NCI-H82 treated with DMSO at 0.1 percent for 48 hours (cell line): ENCODE data around the gene RPS17.
"Not testable (repeated sequence)": the region's sequence is repeated elsewhere in the genome, so short reads cannot be mapped to it uniquely, and the experiment has no call there.

Experiments
- DNase-seq: peaks from one replicate; lab custom pipeline; 2025; ENCODE audit not compliant: unreplicated experiment; lab: John Stamatoyannopoulos, UW

Gene RPS17

GRCh38 chr15:82548700-82549099, 8.4 kb upstream of the RPS17 start:
- no peak for DNase-seq

GRCh38 chr15:82545478-82545877, 5.2 kb upstream of the RPS17 start:
- DNase-seq, result no peak

- no peak for DNase-seq
Observed at GRCh38 chr15:82545002-82545401, 4.7 kb upstream of the RPS17 start.

DNA sequence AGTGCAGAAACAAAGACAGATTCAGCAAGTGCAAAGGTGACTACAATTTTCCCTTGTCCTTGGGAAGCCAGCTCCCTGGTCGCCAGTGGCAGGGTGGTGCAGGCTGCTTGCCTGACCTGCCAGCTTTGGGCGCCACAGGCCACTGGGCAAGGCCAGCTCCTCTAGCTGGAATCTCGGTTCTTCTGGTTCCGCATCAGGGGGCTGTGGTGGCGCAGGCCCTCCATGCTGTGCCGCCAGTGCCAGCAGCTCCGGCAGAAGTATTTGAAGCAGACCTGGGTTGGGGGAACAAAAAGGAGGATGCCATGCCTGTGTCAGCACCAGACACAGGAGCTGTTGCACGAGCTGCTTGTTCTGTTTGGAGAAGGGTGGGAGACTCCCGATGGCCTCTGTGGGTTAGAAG, 4.2 kb upstream of the RPS17 start:
- DNase-seq, result no peak

DNA sequence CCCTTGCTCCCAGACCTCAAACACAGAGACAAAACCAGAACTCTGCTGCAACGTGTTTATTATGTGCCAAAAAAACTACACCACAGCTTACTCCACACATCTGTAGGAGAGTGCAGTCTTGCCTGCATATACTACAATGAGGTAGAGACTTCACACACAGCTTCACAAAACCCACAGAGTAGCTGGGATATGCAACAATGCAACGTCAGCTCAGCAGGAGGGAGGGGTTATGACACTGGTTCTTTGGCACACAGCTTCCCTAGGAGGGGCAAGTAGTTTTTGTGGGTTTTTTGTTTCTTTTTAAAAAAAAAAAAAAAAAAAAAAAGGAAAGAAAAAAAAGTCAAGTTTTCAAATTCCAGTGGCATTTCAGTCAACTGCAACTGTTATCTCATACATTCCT, 2.9 kb upstream of the RPS17 start:
- no peak for DNase-seq

DNA sequence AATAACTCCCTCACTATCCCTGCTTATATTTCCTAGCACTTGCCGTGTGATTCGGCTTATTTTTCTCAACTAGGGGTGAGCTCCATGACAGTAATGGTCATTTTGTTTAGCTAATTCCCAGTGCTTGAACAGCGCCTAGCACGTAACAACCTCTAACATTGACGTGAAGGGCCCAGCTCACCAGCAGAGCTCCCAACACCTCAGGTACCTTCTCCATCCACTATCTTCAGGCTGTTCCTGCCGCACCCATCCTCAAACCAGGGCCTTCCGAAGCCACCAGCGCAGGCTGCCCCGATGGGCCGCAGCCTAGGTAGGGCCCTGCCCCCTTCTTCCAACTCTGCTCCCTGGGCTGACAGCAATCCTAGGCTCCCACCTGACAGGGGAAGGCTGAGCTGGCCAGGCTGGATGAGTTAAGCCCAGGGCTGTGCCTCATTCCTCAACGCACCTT, 751 bp upstream of the RPS17 start:
- DNase-seq, result no peak

GRCh38 chr15:82539691-82540054, 584 bp downstream of the RPS17 start:
- no peak for DNase-seq

DNA sequence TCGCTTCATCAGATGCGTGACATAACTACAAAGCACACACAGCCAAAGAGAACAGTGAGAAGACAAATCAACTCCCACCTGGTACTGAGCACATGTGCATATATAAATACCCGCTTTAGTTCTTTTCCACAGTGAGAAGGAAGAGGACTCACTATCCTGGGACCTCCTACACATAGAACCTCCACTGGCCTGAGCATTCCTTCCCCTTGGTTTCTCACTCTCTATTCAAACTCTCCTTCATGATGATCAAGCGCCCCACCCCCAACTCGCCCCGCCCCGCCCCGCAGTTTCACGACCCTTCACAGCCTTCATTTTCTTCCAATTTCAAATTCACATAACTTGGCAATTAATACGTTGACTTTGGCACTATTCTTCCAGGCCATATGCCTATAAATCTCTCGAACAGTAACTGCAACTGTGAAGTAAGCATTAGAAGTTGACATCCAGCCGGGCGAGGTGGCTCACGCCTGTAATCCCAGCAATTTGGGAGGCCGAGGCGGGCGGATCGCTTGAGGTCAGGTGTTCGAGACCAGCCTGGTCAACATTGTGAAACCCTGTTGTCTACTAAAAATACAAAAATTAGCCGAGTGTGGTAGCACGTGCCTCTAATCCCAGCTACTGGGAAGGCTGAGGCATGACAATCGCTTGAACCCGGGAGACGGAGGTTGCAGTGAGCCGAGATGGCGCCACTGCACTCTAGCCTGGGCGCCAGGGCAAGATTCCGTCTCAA, 1.1 kb downstream of the RPS17 start:
- no peak for DNase-seq

- no peak for DNase-seq
Observed at GRCh38 chr15:82537351-82537908, 2.8 kb downstream of the RPS17 start.

GRCh38 chr15:82536409-82537350, 3.6 kb downstream of the RPS17 start:
- no peak for DNase-seq

DNA sequence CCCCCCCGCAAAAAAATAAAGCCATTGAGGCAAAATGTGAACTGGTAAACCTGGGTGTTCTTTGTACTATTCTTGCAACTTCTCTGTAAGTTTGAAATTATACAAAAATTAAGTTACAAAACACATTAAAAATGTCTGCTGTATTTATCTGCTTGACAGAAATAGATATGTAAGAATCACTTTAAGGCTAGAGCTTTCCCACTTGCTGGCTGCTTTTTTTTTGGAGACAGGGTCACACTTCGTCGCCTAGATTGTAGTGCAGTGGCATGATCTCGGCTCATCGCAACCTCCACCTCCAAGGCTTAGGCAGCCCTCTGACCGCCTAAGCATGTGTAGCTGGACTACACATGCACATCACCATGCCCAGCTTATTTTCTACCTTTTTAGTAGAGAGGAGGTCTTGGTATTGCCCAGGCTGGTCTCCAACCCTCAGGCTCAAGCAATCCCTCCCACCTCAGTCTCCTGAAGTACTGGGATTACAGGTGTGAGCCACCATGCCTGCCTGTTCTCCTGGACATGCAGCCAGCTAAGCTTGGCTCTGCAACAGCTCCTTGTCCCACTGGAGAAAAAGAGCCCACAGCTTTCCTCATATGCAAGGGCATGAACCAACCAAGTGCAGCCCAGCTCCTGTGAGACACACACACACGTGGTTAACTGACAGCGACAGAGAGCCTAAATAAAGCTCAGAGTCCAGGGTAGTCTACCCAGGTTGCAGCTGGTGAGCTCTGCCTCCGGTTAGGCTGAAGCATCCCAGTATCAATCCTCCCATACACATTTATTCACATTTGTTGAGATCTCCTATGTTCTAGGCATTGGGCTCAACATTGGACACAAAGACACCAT, 4.5 kb downstream of the RPS17 start:
- DNase-seq, result no peak

GRCh38 chr15:82535151-82535550, 5.1 kb downstream of the RPS17 start:
- not testable (repeated sequence) for DNase-seq

DNA sequence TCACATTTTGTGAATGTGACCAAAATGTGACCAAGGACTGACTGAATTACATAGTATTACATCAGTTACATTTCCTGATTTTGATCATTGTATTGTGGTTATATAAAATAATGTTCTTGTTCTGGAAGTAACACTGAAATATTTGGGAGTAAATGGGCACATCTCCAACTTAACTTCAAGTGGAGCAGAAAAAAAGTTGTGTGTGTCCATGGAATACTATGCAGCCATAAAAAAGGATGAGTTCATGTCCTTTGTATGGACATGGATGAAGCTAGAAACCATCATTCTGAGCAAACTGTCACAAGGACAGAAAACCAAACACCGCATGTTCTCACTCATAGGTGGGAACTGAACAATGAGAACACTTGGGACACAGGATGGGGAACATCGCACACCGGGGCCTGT, 5.8 kb downstream of the RPS17 start:
- DNase-seq, result not testable (repeated sequence)

GRCh38 chr15:82533801-82534200, 6.5 kb downstream of the RPS17 start:
- no peak for DNase-seq

DNA sequence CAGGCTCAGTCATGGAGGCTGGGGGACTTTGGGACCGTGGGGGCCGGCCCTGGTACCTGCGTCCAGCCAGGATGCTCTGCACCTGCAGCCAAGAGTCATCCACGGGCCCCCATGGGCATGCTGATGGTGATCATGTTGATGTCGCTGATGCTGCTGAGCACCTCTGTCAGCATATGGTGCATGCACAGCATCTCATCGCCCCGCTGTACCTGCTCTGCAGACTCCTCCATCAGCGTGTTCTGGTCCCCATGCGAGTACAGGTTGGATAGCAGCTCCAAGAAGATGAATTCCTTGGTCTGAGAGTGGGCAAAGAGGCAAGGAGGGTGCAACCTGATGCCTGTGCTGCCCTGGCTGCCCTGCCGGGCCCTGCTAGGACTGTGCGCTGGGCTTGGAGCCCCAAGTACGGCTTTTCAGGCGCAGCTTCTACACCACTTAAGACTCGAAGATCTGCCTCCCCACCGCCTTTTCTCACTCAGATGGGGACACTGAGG, 7.2 kb downstream of the RPS17 start:
- no peak for DNase-seq

DNA sequence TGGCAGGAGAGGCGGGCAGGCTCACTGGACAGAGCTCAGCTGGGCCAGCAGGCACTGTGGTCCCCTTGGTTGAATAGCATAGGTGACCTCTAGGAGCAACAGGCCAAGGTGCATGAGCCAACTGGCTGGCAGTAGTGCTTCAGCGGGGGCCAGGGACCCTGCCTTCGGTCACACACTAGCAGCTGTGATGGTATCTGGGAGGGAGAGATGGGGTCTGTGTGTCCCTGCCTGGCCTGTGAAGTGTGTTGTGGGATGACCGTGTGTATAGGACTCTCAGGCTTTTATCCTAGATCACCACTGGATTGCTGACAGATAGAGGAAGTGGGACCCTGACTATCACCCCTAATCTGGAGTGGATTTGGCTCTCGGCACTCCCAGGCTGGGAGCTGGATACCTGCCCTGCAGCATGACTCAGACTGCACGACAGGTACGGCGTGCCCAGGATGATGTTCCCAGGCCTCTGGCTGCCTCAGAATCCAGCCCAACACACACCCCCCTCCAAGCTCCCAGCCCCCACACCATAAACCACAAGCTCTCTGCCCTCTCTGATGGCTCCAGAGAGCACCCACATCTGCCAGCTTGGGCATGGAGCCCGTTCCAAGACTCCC, 7.8 kb downstream of the RPS17 start:
- no peak for DNase-seq

DNA sequence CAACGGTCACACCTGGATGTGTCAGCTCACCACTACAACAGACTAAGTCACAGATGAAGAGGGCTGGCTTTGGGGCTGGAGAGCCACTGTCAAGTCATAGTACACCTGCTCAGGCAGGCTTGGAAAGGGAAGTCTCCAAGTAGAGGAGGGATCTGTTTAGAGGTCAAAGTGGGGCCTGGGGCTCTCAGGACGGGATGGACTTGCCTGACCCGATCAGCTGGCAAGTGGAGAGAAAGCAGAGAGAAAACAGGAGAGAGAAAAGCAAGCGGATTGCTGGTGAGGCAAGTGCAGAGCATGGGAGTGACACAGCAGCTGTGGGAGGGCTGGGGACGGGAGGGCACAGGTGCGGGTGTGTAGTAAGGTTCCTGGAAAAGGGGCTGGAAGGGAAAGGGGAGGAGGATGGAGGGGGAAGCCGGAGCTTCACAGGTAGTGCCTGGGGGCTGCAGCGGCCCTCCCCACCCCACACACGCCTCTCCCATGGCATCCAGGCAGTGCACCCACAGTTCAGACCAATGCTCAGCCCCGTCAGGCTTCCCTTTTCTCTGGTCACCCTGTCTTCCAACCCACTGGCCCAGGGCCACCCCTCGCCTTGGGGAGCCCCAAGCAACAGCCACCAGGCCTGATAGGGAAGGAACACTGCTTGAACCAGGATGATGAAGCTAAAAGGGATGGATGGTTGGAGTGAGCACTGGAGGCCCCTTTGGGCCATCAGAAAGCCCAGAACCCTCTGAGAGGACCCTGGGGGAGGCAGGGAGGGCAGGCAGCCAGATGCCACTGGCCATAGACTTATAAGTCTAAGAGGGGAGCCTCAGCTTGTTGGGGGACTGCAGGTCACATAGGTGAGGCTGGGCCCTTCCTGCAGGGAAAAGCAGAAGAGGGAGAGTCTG, 8.5 kb downstream of the RPS17 start:
- no peak for DNase-seq

GRCh38 chr15:82530606-82531379, 9.5 kb downstream of the RPS17 start:
- DNase-seq, result no peak

DNA sequence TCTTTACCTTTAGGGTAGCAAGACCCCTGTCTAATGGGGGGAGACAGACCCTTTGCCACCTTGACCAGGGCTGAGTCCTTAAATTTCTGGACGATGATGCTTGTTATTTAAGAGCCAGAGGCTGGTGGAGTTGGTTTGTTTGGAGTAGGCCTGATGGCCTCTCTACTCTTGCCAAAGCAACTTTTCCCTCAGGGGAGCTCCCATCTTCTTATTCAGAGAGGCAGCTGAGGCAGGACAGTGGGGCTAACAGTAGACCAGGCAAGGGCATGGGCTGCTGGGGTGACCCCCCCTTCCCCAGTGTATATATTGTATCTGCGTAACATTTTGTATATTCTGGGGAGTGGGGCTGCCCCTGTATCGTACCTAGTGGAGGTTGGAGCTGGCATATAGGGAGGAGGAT, 10.3 kb downstream of the RPS17 start:
- no peak for DNase-seq
